ENCODE measurements around the gene LIMK2.
"Not testable (repeated sequence)": the region's sequence is repeated elsewhere in the genome, so short reads cannot be mapped to it uniquely, and the experiment has no call there.

Gene LIMK2

DNA sequence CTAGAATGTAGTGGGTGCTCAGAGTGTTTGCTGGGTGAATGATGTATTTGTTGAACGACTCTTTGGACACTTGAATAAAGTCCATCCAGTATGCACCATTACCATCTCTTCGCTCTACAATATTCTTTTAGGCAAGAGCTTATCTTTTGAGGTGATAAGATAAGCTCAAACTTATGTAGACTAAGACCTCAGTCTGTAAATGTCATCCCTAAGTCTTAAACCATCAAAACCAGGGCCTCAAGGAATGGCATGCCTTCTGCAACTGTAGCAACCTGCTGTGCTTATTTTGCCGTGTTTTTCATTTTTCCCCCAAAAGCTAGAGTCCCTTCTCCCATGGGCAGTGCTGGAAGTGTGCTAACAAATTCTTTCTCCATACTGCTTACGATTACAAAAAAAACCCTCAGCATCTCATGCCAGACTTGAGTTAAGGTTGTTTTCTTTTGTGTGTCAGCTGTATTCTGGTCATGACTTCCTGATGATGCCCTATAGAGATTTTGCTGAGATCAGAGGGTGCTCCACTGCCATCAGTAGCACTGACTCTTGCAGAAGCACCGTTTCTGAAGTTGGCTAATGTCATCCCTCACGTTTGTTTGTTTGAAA lies 27.8 kb downstream of the LIMK2 start:
- no peak for DNase-seq
- intact Hi-C loops (cut with DNase I): loop anchor here (10.0 kb wide), 2 partner anchors 155 to 295 kb away; partner anchors contain the start of gene SMTN

DNA sequence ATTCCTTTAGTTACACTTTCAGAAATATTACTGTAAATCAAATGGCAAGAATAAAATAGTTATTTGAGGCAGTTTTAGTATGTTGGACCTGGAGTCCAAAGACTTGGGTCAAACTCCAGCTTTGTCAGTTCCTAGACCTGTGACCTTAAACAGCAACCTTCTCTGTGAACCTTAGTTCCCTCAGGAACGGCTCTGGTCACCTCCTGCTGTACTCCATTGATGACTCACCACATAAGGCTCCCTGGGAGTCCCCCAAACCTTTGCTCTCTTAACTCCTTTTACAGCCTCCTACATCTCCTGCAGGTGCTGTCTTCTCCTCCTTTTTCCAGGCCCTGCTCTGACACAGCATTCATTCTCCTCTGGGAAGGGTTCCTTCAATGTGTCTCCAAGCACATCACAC lies 29.1 kb downstream of the LIMK2 start:
- no peak for DNase-seq
- intact Hi-C loops (cut with DNase I): no loop called here

DNA sequence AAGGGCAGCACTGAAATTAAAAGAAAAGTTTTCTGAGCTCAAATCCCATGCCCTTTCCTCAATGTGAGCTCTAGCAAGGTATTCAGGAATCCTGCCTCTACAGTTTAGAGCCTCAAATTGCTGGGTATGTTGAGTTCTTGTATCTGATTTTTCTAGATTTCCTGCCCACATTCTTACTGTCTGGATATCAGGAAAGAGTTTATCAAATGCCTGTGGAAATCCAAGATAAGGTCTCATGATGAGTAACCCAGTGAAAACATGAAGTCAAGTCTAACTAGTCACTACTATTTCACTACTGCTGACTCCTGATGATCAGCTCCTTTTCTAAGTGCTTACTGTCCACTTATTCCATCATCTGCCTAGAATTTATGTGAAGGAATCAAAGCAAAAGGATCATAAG lies 29.8 kb downstream of the LIMK2 start:
- DNase-seq: no peak
- intact Hi-C loops (cut with DNase I): no loop called here

DNA sequence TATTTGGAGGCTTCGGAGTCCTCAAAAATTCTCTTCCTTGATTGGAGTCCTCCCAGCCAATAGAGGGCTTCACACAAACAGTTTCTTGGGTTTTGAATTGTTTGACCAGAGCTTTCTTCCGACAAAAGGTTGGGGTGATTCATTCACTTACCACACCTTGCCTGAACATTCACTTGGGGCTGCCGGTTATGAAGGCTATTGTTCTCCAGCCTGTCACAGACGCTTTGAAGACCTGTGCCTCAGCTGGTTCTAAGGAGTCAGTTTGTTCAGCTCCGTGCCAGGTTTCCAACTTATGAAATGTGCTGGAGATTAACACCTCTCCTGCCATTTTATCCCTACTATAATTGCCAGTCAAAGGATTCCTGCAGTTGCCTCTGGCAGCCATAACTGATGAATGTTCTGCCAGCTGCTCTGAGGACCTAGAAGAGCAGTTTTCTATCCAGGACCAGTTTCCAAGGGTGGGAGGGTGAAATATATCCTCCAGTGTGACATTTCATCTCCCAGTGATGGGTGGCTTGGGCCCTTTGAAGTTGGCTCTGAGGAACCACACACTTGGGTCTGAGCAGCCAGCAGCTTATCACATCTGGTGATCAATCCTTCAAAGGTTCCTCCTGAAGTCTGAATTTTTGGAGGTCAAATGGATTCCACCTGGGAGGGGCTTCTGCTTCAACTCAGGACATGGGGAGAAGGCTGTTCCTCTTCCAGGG lies 31.4 kb downstream of the LIMK2 start:
- DNase-seq: no peak
- intact Hi-C loops (cut with DNase I): no loop called here

DNA sequence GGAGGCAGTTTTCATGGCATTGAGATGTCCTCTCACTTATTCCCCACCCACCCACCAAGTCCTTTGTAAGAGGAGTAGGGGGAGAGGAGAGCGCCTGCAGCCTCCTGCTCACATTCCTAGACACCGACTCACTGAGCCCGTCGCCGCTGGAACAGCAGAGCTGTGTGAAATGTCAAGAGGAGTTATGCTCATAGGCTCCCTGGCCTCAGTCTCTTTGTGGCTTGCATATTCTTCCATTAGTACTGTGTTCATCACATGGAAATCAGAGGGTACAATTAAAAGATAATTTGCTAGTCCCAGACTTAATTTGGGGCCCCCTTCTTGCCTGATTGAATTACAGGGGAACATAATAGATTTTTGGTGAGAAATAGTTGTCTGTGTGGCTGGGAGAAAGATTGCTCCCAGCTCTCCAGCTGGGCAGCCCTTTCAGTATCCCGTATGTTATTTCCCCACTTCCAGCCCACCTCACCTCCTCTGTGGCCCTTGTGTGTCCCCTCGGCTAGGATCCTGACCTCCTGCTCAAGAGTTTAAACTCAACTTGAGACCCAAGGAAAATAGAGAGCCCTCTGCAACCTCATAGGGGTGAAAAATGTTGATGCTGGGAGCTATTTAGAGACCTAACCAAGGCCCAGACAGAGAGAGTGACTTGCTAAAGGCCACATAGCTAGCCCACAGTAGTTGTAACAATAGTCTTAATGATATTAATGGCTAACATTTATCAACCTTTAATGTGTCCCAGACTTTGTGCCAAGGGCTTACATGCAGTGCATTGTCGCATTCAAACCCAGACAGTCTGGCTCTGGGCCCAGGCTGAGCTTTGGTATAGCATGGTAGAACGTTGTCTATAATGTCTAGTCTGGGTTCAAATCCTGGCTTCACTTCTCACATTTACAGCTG lies 32.2 kb downstream of the LIMK2 start:
- intact Hi-C loops (cut with DNase I): no loop called here
- DNase-seq: no peak

DNA sequence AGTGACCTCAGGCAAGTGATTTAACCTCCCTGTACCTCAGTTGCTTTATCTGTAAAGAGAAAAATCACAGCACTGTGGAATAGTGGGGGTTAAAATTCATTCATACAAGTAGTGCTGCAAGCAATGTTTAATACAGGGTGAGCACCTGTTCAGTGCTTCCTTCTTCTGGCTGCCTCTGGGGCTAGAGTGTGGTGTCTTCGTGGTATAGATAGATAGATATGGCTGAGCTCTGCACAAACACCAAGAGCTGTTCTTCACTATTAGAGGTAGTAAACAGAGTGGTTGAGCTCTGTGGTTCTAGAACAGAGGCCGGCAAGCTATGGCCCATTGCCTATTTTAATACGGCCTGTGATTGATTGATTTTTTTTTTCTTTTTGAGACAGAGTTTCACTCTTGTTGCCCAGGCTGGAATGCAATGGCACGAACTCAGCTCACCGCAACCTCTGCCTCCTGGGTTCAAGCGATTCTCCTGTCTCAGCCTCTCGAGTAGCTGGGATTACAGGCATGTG lies 32.9 kb downstream of the LIMK2 start:
- intact Hi-C loops (cut with DNase I): no loop called here

DNA sequence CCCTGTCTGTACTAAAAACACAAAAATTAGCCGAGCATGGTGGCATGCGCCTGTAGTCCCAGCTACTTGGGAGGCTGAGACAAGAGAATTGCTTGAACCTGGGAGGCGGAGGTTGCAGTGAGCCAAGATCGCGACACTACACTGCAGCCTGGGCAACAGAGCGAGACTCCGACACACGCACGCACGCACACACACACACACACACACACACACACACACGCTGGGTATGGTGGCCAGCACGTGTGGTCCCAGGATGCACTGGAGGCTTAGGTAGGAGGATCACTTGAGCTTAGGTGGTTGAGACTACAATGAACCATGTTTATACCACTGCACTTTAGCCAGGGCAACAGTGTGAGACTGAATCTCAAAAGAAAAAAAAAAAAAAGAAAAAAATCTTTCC lies 33.9 kb downstream of the LIMK2 start:
- DNase-seq; intact Hi-C loops (cut with DNase I): not testable (repeated sequence)

More for the DNA sequence above, 32.9 kb downstream of the LIMK2 start:
- DNase-seq: no peak

DNA sequence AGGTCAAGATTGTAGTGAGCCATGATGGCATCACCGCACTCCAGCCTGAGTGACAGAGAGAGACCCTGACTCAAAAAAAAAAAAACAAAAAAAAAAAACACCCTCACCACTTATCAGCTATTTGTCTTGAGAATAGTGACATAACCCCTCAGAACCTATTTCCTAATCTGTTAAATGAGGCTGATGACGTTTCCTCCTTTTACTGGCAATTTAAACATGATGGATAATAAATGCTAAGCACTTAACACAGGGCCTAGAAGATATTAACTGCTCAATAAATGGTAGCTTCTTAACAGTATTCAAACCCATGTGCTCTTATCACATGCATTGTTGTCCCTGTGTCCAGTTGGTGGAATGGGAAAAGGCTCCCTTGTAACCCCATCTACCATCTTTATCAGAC lies 34.6 kb downstream of the LIMK2 start:
- intact Hi-C loops (cut with DNase I): no loop called here
- no peak for DNase-seq

DNA sequence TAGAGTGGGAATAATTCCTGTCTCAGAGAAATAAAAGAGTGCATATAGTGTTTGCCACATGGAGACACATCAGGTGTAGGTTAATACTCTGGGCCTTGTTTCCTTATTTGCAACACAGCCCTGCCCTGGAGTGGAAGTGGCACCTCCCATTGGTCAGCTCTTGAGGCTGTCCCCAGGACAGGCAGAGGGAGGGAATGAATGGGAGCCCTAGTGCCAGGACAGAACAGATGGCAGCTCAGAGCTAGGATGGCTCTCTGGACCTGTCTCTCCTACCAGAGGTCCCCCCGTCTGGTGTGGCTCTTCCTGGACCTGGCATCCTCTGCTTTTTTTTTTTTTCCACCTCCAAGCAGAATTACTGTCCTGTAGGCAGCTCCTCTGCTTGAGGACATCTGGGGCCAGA lies 35.6 kb downstream of the LIMK2 start:
- intact Hi-C loops (cut with DNase I): no loop called here
- DNase-seq: no peak

DNA sequence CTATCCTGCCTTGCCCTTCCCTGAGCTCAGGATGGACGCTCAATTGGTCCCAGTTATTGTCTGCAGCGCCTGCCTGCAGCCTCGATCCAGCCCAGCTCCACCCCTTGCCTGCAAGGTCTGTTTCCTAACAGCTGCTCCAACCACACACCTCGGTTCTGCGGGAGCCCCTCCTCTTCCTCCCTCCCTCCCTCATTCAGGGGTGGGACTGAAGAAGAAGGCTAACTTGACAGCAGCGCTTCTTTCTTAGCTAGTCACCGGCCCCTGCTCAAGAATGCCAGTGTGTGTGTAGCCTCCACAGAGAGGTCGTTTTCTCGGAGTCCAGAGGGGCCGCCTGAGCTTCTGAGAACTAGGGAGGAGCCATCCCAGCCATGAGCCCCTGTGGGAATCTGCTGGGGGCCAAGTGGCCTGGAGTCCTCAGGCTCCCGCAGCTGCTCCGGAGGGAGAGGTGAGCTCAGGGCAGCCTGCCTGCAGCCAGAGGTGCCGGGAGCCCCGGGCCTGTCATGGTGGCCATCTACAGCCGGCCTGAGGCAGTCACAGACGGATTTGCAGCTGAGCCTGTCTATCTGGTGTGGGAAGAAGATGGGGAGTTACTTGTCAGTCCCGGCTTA lies 36.1 kb downstream of the LIMK2 start:
- peak in 9 of 10 donors; percentile 28 to 94 (median 58) for DNase-seq
- intact Hi-C loops (cut with DNase I): no loop called here

DNA sequence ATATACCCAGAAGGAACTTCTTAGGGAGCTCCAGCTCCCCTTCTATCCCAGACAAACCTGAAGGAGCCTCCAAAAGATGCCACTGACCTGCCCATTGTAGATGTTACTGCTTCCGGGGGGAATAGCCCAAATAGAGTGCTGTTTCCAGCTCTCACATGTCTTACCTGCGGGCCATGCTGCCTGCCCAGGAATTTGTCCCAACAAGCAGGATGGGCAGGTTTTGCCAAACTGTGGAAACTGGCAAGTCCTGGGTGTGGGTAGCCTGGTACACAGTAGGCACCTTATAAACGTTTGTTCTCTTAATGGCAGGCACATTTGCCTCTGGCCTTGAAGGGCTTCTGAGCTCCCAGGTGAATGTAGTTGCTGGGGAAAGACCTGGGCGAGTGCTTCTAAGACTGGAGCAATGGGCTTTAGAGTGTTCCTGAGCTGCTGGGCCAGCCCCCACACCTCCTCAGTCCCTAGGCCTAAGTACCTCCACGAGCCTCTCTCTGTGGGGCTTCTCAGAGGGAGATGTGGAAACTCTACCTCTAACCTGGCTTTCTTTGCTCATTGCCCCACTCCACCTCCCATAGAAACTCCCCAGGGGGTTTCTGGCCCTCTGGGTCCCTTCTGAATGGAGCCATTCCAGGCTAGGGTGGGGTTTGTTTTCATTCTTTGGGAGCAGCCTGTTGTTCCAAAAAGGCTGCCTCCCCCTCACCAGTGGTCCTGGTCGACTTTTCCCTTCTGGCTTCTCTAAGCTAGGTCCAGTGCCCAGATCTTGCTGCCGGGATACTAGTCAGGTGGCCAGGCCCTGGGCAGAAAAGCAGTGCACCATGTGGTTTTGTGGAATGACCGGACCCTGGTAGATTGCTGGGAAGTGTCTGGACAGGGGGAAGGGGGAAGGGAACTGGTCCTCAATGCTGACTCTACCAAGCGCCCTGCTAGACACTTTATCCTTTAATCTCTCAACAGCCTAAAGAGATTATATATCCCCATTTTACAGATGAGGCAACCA lies 37.2 kb downstream of the LIMK2 start:
- DNase-seq: peak in 3 of 10 donors; percentile 22 to 29 (median 23)
- intact Hi-C loops (cut with DNase I): no loop called here

DNA sequence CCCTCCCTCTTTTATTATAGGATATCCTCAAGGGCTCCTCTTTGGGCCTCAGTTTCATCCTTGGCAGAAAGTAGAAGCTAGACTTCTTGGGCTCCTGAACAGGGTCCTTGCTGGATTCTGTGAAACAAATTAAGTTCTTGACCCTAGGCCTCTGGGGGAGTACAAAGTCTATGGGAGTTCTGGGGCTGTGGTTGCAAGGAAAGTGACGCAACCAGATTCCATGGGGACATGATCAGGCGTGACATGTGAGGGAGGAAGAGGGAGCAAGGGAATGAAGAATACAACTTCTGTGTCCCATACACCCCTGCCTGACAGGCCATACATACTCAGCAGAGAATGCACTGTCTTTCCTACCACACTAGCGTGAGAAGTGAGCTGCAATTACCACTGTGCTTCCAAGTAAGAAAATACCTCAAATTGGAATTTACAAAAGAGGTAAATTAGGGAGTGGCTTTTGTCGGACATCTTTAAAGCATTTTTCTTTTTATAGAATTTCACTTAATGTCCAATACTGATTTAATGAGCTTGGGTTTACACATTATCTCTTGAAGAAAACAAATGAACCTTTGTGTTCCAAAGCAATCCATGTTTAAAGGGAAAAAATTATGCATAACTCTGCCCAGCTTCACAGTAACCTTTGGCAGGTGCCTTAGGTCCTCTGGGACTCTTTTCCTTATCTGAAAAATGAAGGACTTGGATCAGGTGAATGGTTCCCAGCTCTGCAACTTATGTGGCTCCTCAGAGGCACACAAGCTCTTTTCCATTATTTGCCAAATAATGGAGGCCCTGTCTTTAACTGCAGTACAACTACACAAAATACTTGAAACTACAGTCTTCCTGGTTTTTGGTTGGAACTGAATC lies 38.9 kb downstream of the LIMK2 start:
- DNase-seq: no peak
- intact Hi-C loops (cut with DNase I): no loop called here

DNA sequence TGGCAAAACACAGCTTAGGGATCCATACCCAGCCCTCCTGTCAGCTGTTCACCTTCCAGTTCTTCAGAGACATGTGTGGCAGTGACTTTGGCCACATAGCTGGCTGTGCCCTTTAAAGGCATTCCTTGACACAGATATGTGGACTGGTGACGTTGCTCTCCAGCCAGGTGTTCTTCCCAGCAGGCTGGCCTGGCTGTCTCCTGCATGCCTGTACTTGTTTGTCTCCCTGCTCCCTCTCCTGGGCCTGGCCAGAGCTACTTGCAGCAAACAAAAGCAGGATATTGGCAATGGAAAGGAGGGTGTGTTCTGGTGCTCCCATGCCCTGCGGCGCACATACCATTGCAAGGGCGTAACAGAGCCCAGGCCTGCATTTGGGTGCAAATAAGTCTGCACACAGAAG lies 41.9 kb downstream of the LIMK2 start:
- intact Hi-C loops (cut with DNase I): no loop called here
- DNase-seq: no peak

DNA sequence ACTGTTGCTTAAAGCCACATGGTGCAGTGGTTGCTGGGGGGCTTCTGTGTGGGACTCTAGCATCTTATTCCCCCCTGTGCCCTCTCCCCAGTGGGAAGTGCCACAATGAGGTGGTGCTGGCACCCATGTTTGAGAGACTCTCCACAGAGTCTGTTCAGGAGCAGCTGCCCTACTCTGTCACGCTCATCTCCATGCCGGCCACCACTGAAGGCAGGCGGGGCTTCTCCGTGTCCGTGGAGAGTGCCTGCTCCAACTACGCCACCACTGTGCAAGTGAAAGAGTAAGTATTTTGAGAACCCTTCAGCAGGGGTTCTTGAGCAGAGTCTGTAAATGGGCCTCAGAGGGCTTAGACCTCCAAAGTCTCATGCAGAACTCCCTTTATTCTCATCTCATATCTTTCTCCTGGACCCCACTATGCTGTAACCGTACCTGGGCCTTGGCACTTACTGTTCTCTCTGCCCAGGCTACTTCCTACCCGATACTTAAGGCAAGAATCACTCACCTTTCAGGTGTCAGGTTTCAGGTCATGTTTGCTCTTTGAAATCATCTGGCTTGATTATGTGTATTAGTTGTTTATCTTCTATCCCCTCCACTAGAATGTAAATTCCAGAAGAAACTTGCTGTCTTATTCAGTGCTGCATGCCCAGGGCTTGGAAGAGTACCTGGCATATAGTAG lies 47.8 kb downstream of the LIMK2 start:
- DNase-seq: peak in 1 of 10 donors; percentile 10
- intact Hi-C loops (cut with DNase I): no loop called here

DNA sequence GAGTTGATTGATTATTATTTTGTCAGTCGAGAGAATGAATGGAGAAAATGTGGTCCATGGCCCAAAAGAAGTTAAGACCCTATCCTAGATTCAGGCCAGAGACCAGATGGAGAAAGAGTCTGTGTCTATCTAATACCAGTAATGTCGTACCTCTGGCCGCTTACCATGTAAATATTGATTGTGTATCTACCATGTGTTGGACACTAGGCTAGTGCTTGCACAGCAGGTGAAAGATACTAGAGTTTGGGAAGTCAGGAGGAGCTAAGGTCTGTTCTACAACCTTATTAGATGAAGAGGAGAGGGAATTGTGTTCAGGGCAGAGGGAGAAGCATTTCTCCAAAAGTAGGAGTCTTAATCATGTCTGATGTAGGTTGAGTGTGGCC lies 48.4 kb downstream of the LIMK2 start:
- DNase-seq: no peak
- intact Hi-C loops (cut with DNase I): no loop called here

DNA sequence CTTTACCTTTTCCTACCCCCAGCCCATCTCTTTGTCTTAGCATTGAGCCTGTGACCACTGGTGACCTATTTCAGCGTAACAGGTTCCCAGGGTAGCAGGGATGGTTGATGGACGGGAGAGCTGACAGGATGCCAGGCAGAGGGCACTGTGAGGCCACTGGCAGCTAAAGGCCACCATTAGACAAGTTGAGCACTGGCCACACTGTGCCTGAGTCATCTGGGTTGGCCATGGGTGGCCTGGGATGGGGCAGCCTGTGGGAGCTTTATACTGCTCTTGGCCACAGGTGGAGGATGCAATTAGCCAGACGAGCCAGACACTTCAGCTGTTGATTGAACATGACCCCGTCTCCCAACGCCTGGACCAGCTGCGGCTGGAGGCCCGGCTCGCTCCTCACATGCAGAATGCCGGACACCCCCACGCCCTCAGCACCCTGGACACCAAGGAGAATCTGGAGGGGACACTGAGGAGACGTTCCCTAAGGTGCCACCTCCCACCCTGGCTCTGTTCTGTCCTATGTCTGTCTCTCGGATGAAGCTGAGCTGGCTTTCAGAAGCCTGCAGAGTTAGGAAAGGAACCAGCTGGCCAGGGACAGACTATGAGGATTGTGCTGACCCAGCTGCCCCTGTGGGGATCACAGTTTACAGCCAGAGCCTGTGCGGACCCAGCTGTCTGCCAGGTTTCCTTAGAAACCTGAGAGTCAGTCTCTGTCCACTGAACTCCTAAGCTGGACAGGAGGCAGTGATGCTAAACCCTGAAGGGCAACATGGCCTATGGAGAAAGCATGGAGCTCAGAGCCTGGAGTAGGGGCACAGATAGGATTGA lies 50.4 kb downstream of the LIMK2 start:
- intact Hi-C loops (cut with DNase I): no loop called here
- peak in 1 of 10 donors; percentile 77 for DNase-seq
